ENCODE measurements around the gene OGFOD1.

OGFOD1 gene

GRCh38 chr16:56450986-56451752 is at the start of gene OGFOD1, which contains the start of gene NUDT21:
TSS of gene OGFOD1 (plus strand) at chr16:56451554. CDS start at chr16:56451613, 59 bp downstream.
TSS of gene NUDT21 (minus strand) at chr16:56451332. CDS start at chr16:56451202, 130 bp downstream.
- DNase-seq: peak; percentile 85

- DNase-seq: no peak
These were observed 45.2 kb upstream of the OGFOD1 start for GRCh38 chr16:56405977-56406672.

- DNase-seq: no peak
These were observed 42.8 kb upstream of the OGFOD1 start for GRCh38 chr16:56408379-56409098.

- DNase-seq: no peak
These were observed 42.2 kb upstream of the OGFOD1 start for GRCh38 chr16:56409195-56409594.

- DNase-seq: no peak
These were observed 40.2 kb upstream of the OGFOD1 start for GRCh38 chr16:56411123-56411522.

GRCh38 chr16:56411624-56412023 is 39.7 kb upstream of the OGFOD1 start:
- DNase-seq: no peak

GRCh38 chr16:56413381-56413780 is 38.0 kb upstream of the OGFOD1 start:
- no peak for DNase-seq

GRCh38 chr16:56414366-56414765 is 37.0 kb upstream of the OGFOD1 start:
- no peak for DNase-seq

- no peak for DNase-seq
These were observed 35.5 kb upstream of the OGFOD1 start for GRCh38 chr16:56415875-56416274.

- no peak for DNase-seq
These were observed 34.2 kb upstream of the OGFOD1 start for GRCh38 chr16:56417138-56417537.

- no peak for DNase-seq
These were observed 31.4 kb upstream of the OGFOD1 start for GRCh38 chr16:56419740-56420548.

- no peak for DNase-seq
These were observed 30.7 kb upstream of the OGFOD1 start for GRCh38 chr16:56420613-56421012.

- no peak for DNase-seq
These were observed 30.0 kb upstream of the OGFOD1 start for GRCh38 chr16:56421313-56421712.

GRCh38 chr16:56421976-56422669 is 29.2 kb upstream of the OGFOD1 start:
- no peak for DNase-seq

- no peak for DNase-seq
These were observed 28.4 kb upstream of the OGFOD1 start for GRCh38 chr16:56422896-56423441.

GRCh38 chr16:56423584-56424403 is 27.6 kb upstream of the OGFOD1 start:
- no peak for DNase-seq

- no peak for DNase-seq
These were observed 27.0 kb upstream of the OGFOD1 start for GRCh38 chr16:56424404-56424764.

GRCh38 chr16:56424791-56425438 is 26.4 kb upstream of the OGFOD1 start:
- DNase-seq: no peak

- DNase-seq: peak; percentile 18
These were observed 25.9 kb upstream of the OGFOD1 start, which contains the start of gene AMFR for GRCh38 chr16:56425439-56425832. TSS of gene AMFR (minus strand) at chr16:56425545. CDS start at chr16:56425327, 218 bp downstream.

GRCh38 chr16:56426585-56426984 is 24.8 kb upstream of the OGFOD1 start:
- no peak for DNase-seq
